NCI-H2171 treated with DMSO at 0.1 percent for 48 hours (cell line): ENCODE results near the gene RNF207.

Experiments used
- DNase-seq: peaks from one replicate; lab custom pipeline; 2025; lab: John Stamatoyannopoulos, UW

The RNF207 gene

DNA sequence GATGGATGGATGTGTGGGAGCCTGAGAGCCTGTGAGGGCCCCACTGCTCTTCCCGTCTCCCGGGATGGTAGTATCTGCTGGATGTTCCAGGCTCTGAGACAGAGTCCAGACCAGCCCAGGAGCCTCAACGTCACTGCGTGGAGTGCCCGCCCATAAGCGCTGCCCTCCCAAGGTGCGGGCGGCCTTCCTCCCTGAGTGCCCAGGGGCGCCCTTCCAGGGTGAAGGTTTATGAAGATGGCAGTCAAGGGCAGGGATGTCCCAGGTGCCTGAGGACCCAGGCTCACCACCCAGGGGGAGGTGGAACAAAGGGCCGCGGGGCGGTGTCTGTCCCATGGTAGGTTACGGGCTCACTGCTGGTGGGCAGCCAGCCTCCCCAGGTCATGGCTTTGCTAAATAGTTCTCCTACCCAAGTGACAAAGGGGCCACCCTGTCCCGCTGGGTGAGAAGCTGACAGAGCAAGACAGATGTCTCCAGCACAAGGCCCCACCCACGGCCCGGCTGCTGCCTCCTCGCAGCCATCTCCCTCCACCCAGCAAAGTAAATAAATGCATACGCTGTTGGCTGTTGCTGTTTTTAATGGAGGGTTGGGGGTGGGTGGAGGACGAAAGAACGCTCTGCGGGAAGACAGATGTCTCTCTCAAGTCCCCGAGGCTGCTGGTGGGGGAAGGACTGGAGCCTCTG, 63.9 kb downstream of the RNF207 start:
- peak; percentile 93 for DNase-seq

DNA sequence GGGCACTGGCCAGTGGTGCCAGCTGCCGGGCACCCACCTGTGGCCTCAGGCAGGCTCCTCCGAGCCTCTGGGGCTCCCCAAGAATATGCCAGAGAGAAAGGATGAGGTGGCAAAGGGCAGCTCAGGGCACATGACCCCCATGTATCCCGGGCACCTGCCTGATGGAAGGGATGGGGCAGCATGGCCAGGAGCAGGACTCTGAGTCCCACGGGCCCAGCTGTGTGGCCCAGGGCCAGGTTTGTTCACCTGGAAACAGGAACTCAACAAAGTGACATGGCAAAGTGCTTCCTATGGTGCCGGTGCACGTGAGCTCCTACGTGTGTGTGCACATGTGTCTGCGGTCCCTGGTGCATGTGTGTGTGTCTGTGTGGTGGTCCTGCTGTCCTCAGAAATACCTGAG, 64.5 kb downstream of the RNF207 start:
- peak; percentile 78 for DNase-seq
